GM23338 (cell line): ENCODE results near the gene CELF4. TPM values are rescaled to one million over a fixed set of nuclear protein-coding genes. Genes with fewer than 3 reads are reported as not detected.

Source experiments
- ATAC-seq: fragments of 200-7000 bp; cut with Tn5 transposase; 3 replicates; pipeline ENCODE4 v1.9.1; 2020
- DNase-seq: peaks from one replicate; pipeline ENCODE4 v3.0.0-alpha.2; 2015; ENCODE audit warnings: low spot score
- H2AFZ ChIP-seq: fragments of 200-600 bp; sonication (generic); 2 replicates; pipeline ENCODE4 v1.8.0; 2016; ENCODE audit warnings: antibody characterized with exemption, mild to moderate bottlenecking, moderate library complexity
- H3F3A ChIP-seq: fragments of 200-600 bp; sonication (generic); replicated peaks from 2 replicates; pipeline ENCODE4 v1.8.0; 2017; ENCODE audit warnings: antibody characterized with exemption, mixed run types, low read depth
- H3K27ac ChIP-seq: fragments of 200-600 bp; sonication (generic); 2 replicates; pipeline ENCODE4 v1.6.1; 2016; ENCODE audit warnings: low read depth
- H3K27me3 ChIP-seq: fragments of 200-600 bp; sonication (generic); 2 replicates; pipeline ENCODE4 v1.8.0; 2016; ENCODE audit warnings: mild to moderate bottlenecking, mixed run types, moderate library complexity; ENCODE audit not compliant: insufficient read depth
- H3K36me3 ChIP-seq: fragments of 200-600 bp; sonication (generic); 2 replicates; pipeline ENCODE4 v1.8.0; 2016; ENCODE audit warnings: mild to moderate bottlenecking; ENCODE audit not compliant: insufficient read depth
- H3K4me1 ChIP-seq: fragments of 200-600 bp; sonication (generic); 2 replicates; pipeline ENCODE4 v1.8.0; 2016; ENCODE audit warnings: mild to moderate bottlenecking, moderate library complexity; ENCODE audit not compliant: insufficient read depth
- H3K4me2 ChIP-seq: fragments of 200-600 bp; sonication (generic); 2 replicates; pipeline ENCODE4 v1.7.1; 2017; ENCODE audit warnings: mixed run types
- H3K4me3 ChIP-seq: fragments of 200-600 bp; sonication (generic); 2 replicates; pipeline ENCODE4 v1.6.1; 2016; ENCODE audit warnings: mixed run types
- H3K79me2 ChIP-seq: fragments of 200-600 bp; sonication (generic); replicated peaks from 2 replicates; pipeline ENCODE4 v1.8.0; 2017; ENCODE audit warnings: mild to moderate bottlenecking; ENCODE audit not compliant: insufficient read depth
- H3K9me2 ChIP-seq: fragments of 200-600 bp; sonication (generic); 2 replicates; pipeline ENCODE4 v1.8.0; 2017; ENCODE audit not compliant: insufficient read depth
- H4K20me1 ChIP-seq: fragments of 200-600 bp; sonication (generic); replicated peaks from 2 replicates; pipeline ENCODE4 v1.8.0; 2017; ENCODE audit warnings: mild to moderate bottlenecking; ENCODE audit not compliant: insufficient read depth
- H3K27ac Mint-ChIP-seq: 2 replicates; pipeline ENCODE4 v1.8.0; 2020; ENCODE audit warnings: inconsistent platforms, mild to moderate bottlenecking, moderate library complexity, mixed read lengths
- H3K27me3 Mint-ChIP-seq: 3 replicates; pipeline ENCODE4 v1.8.0; 2022; ENCODE audit warnings: low read depth, mild to moderate bottlenecking, moderate library complexity, mixed read lengths, inconsistent platforms; ENCODE audit not compliant: insufficient read depth, poor library complexity
- H3K36me3 Mint-ChIP-seq: 3 replicates; pipeline ENCODE4 v1.8.0; 2021; ENCODE audit warnings: low read depth, mild to moderate bottlenecking, inconsistent platforms, moderate library complexity, mixed read lengths
- H3K4me1 Mint-ChIP-seq: 3 replicates; pipeline ENCODE4 v1.8.0; 2020; ENCODE audit warnings: mild to moderate bottlenecking, inconsistent platforms, mixed read lengths
- H3K4me3 Mint-ChIP-seq: 3 replicates; pipeline ENCODE4 v1.8.0; 2021; ENCODE audit warnings: moderate library complexity, mild to moderate bottlenecking, inconsistent platforms, mixed read lengths
- H3K9me3 Mint-ChIP-seq: 3 replicates; pipeline ENCODE4 v1.8.0; 2020; ENCODE audit warnings: moderate library complexity, mild to moderate bottlenecking, inconsistent platforms, mixed read lengths
- CREB1 ChIP-seq: fragments of 250-450 bp; sonication (Bioruptor Pico); IDR thresholded peaks from 2 replicates; pipeline ENCODE4 v1.5.0; 2020; ENCODE audit warnings: low read depth, mild to moderate bottlenecking, moderate library complexity
- EZH2 ChIP-seq: fragments of 200-600 bp; sonication (generic); IDR thresholded peaks from one replicate; pipeline ENCODE4 v1.8.0; 2017; ENCODE audit warnings: antibody characterized with exemption, mild to moderate bottlenecking, low read depth; ENCODE audit not compliant: unreplicated experiment
- EZH2phosphoT487 ChIP-seq: fragments of 200-600 bp; sonication (generic); IDR thresholded peaks from one replicate; pipeline ENCODE4 v1.8.1; 2018; ENCODE audit warnings: antibody characterized with exemption; ENCODE audit not compliant: unreplicated experiment
- JUNB ChIP-seq: IDR thresholded peaks from one replicate; pipeline ENCODE4 v1.6.1; 2016; ENCODE audit warnings: antibody characterized with exemption; ENCODE audit not compliant: unreplicated experiment
- NANOG ChIP-seq: IDR thresholded peaks from 2 replicates; pipeline ENCODE4 v1.6.1; 2016; ENCODE audit warnings: antibody characterized with exemption, borderline replicate concordance
- POLR2AphosphoS5 ChIP-seq: IDR thresholded peaks from 2 replicates; pipeline ENCODE4 v1.6.1; 2016; ENCODE audit warnings: antibody characterized with exemption, low read depth
- STAT1 ChIP-seq: IDR thresholded peaks from one replicate; pipeline ENCODE4 v1.6.1; 2016; ENCODE audit warnings: antibody characterized with exemption; ENCODE audit not compliant: unreplicated experiment
- ZNF114 ChIP-seq: fragments of 250-450 bp; sonication (Bioruptor Pico); IDR thresholded peaks from 2 replicates; pipeline ENCODE4 v1.5.0; 2020; ENCODE audit warnings: mild to moderate bottlenecking, moderate library complexity
- ZNF331 ChIP-seq: fragments of 250-450 bp; sonication (Bioruptor Pico); IDR thresholded peaks from 2 replicates; pipeline ENCODE4 v1.5.0; 2020; ENCODE audit warnings: low read depth, mild to moderate bottlenecking, moderate library complexity
- polyA plus RNA-seq: library from polyadenylated mRNA; unstranded; fragments of >200 nt; fragmentation: Nextera tagmentation; extraction: Ambion mirVana; gene quantifications from 2 replicates; pipeline ENCODE4 v1.2.1, GENCODE V29; 2016
- total RNA-seq: library from RNA; depleted of rRNA; stranded (reverse); fragments of >200 nt; shearing (Covaris generic); gene quantifications from 2 replicates; pipeline ENCODE4 v1.2.3, GENCODE V29; 2014
- TF ChIP-seq, protein P1 (sequence below), 2 experiments: fragments of 200-600 bp in 1 of 2; sonication (generic) in 1 of 2; conservative IDR thresholded peaks; 2 replicates each; pipeline versions ENCODE4 v1.5.1 to v1.6.1; 2016 to 2017; ENCODE audit warnings: antibody characterized with exemption in 2 of 2, low read depth in 2 of 2, mild to moderate bottlenecking in 2 of 2, moderate library complexity in 1 of 2
- TF ChIP-seq, protein P2 (sequence below): IDR thresholded peaks from 2 replicates; pipeline ENCODE4 v1.6.1; 2016; ENCODE audit warnings: antibody characterized with exemption
- TF ChIP-seq, protein P3 (sequence below): IDR thresholded peaks from one replicate; pipeline ENCODE4 v1.6.1; 2018; ENCODE audit warnings: antibody characterized with exemption; ENCODE audit not compliant: unreplicated experiment

CELF4 gene
- total and polyA plus RNA-seq, 2 experiments from 2014 or later: 2.6 to 6.7 TPM

DNA sequence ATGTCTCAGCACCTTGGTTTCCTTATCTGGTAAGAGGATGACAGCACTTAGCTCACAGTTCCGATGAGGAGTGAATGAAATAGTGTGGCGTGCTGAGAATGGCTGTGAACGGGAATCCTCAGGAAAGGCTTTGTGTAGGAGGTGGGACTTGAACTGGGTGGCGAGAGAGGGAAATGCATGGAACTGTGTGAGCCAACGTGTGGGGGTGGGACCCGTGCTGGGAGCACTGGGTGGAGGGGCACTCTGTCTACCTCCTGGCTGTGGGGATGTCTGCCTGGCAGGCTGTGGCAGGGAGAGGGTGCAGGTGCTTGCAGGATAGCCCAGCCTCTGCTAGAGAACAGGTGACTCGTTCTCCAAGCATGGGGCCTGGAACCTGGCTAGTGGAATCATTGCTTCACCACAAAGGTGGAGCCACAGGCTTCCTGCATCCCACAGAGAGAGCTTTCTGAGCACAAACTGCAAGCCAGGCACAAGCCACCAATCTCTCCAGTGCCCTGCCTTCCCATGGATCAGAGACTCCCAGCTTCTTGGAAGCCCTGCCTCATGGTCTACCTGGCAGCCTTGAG, 145.2 kb downstream of the CELF4 start:
- no peak overlapping the region for H2AFZ ChIP-seq
- H3F3A ChIP-seq: no peaks in the 10 kb centered on the region
- H3K36me3 ChIP-seq: no peaks in the 10 kb centered on the region
- Mint-ChIP-seq H3K4me3 (no peak overlapping the region), H3K36me3 (no peaks in the 10 kb centered on the region), H3K4me1 (peaks cover 21% of the 10 kb centered on the region), H3K9me3 (no peaks in the 10 kb centered on the region), H3K27ac (no peak overlapping the region), H3K27me3 (peaks cover 15% of the 10 kb centered on the region)
- no peaks in the 10 kb centered on the region for H3K27me3 ChIP-seq
- no peaks in the 10 kb centered on the region for H3K79me2 ChIP-seq
- H3K27ac ChIP-seq: no peak overlapping the region
- H3K4me3 ChIP-seq: no peak overlapping the region
- no peak for ATAC-seq
- H3K9me2 ChIP-seq: peaks cover 7% of the 10 kb centered on the region; the same call in 1 of the 2 replicates
- H4K20me1 ChIP-seq: no peaks in the 10 kb centered on the region
- H3K4me1 ChIP-seq: no peaks in the 10 kb centered on the region; the same call in 1 of the 2 replicates
- DNase-seq: no peak
- no peak overlapping the region for H3K4me2 ChIP-seq
- TF ChIP-seq, protein P1, sequence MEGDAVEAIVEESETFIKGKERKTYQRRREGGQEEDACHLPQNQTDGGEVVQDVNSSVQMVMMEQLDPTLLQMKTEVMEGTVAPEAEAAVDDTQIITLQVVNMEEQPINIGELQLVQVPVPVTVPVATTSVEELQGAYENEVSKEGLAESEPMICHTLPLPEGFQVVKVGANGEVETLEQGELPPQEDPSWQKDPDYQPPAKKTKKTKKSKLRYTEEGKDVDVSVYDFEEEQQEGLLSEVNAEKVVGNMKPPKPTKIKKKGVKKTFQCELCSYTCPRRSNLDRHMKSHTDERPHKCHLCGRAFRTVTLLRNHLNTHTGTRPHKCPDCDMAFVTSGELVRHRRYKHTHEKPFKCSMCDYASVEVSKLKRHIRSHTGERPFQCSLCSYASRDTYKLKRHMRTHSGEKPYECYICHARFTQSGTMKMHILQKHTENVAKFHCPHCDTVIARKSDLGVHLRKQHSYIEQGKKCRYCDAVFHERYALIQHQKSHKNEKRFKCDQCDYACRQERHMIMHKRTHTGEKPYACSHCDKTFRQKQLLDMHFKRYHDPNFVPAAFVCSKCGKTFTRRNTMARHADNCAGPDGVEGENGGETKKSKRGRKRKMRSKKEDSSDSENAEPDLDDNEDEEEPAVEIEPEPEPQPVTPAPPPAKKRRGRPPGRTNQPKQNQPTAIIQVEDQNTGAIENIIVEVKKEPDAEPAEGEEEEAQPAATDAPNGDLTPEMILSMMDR (conservative IDR thresholded peaks at IDR 0.05; ENCODE audit: low read depth in 2 of 2): no peak
- no peak for TF ChIP-seq EZH2phosphoT487
- TF ChIP-seq, protein P2, sequence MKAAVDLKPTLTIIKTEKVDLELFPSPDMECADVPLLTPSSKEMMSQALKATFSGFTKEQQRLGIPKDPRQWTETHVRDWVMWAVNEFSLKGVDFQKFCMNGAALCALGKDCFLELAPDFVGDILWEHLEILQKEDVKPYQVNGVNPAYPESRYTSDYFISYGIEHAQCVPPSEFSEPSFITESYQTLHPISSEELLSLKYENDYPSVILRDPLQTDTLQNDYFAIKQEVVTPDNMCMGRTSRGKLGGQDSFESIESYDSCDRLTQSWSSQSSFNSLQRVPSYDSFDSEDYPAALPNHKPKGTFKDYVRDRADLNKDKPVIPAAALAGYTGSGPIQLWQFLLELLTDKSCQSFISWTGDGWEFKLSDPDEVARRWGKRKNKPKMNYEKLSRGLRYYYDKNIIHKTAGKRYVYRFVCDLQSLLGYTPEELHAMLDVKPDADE: no peak
- TF ChIP-seq JUNB: no peak
- TF ChIP-seq ZNF114 (CRISPR knock-in tag): no peak
- no peak for TF ChIP-seq NANOG

DNA sequence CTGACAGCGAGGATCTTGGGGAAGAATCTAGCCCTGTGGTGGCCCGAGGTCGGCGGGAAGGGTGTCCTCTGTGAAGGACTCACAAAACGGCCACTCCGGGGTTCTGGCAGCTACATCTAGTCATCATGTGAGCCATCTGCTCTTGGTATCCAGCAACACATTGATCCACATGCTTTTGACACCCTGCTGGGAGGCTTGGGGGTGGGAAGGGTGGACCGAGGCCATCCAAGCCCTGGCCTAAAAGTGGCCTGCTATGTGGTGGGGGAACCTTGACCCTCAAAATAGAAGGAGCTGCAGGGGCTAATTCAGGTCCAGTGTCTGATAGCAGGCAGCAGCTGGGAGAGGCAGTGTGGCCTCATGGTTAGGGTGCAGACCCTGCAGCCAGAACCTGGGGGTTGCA, 145.7 kb downstream of the CELF4 start:
- Histone ChIP-seq H3K79me2 (no peaks in the 10 kb centered on the region), H3K36me3 (no peaks in the 10 kb centered on the region), H3K27ac (no peak overlapping the region), H3K4me3 (no peak overlapping the region), H3K9me2 (peaks cover 7% of the 10 kb centered on the region; the same call in 1 of the 2 replicates), H2AFZ (no peak overlapping the region), H3K4me1 (no peaks in the 10 kb centered on the region; the same call in 1 of the 2 replicates), H3K4me2 (no peak overlapping the region), H3K27me3 (no peaks in the 10 kb centered on the region), H3F3A (no peaks in the 10 kb centered on the region), H4K20me1 (no peaks in the 10 kb centered on the region)
- ATAC-seq (no peak), DNase-seq (no peak)
- Mint-ChIP-seq H3K27ac (no peak overlapping the region), H3K4me3 (no peak overlapping the region), H3K4me1 (peaks cover 21% of the 10 kb centered on the region), H3K36me3 (no peaks in the 10 kb centered on the region), H3K27me3 (peaks cover 12% of the 10 kb centered on the region), H3K9me3 (no peaks in the 10 kb centered on the region)
- TF ChIP-seq EZH2 (no peak), STAT1 (no peak), ZNF331 (no peak), POLR2AphosphoS5 (no peak), CREB1 (CRISPR knock-in tag) (no peak), JUNB (no peak)
- TF ChIP-seq, protein P3, sequence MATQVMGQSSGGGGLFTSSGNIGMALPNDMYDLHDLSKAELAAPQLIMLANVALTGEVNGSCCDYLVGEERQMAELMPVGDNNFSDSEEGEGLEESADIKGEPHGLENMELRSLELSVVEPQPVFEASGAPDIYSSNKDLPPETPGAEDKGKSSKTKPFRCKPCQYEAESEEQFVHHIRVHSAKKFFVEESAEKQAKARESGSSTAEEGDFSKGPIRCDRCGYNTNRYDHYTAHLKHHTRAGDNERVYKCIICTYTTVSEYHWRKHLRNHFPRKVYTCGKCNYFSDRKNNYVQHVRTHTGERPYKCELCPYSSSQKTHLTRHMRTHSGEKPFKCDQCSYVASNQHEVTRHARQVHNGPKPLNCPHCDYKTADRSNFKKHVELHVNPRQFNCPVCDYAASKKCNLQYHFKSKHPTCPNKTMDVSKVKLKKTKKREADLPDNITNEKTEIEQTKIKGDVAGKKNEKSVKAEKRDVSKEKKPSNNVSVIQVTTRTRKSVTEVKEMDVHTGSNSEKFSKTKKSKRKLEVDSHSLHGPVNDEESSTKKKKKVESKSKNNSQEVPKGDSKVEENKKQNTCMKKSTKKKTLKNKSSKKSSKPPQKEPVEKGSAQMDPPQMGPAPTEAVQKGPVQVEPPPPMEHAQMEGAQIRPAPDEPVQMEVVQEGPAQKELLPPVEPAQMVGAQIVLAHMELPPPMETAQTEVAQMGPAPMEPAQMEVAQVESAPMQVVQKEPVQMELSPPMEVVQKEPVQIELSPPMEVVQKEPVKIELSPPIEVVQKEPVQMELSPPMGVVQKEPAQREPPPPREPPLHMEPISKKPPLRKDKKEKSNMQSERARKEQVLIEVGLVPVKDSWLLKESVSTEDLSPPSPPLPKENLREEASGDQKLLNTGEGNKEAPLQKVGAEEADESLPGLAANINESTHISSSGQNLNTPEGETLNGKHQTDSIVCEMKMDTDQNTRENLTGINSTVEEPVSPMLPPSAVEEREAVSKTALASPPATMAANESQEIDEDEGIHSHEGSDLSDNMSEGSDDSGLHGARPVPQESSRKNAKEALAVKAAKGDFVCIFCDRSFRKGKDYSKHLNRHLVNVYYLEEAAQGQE: no peak
- TF ChIP-seq, protein P2: no peak
